ENCODE measurements around the gene KLHL22. TPM values are rescaled to one million over a fixed set of nuclear protein-coding genes. Genes with fewer than 3 reads are reported as not detected.
A peak's percentile ranks its signal among the peaks of the same experiment; 100 is the strongest.

Gene KLHL22
- total RNA-seq, 1 experiment from 2014 or later = 14.8 TPM

- Histone ChIP-seq H3K4me3 (ENCODE audit: low read length) (no peak overlapping the region), H3K4me1 (ENCODE audit: insufficient read depth, low read length) (no peaks in the 10 kb centered on the region), H3K9me2 (replicated peaks; ENCODE audit: low read length) (no peaks in the 10 kb centered on the region), H2AFZ (ENCODE audit: low read length) (no peak overlapping the region), H3K9me3 (ENCODE audit: low read length) (no peaks in the 10 kb centered on the region), H3K27me3 (ENCODE audit: low read length) (no peaks in the 10 kb centered on the region), H3K9ac (ENCODE audit: low read length) (no peak overlapping the region), H4K20me1 (ENCODE audit: low read length) (no peaks in the 10 kb centered on the region), H3F3A (ENCODE audit: low read length, unreplicated experiment) (no peaks in the 10 kb centered on the region), H3K27ac (ENCODE audit: low read length) (no peak overlapping the region), H3K36me3 (ENCODE audit: low read depth, low read length) (no peaks in the 10 kb centered on the region), H3K4me2 (ENCODE audit: low read length) (no peak overlapping the region), H3K79me2 (ENCODE audit: low read length) (no peaks in the 10 kb centered on the region)
- no peak for DNase-seq
- ChIA-PET POLR2A (ENCODE audit: unreplicated experiment) (no interaction called here), CTCF (no interaction called here)
- ATAC-seq = no peak
- intact Hi-C loops (cut with micrococcal nuclease) = no loop called here
- TF ChIP-seq EZH2 (IDR thresholded peaks at IDR 0.05; ENCODE audit: low read length, unreplicated experiment) (no peak), CTCF (conservative IDR thresholded peaks at IDR 0.05; ENCODE audit: low read depth, low read length) (no peak), EZH2phosphoT487 (IDR thresholded peaks at IDR 0.05; ENCODE audit: borderline replicate concordance, low read length) (no peak)
- BruUV-seq (replicated peaks) = no TSS peak
Measured at GRCh38 chr22:20458530-20459151, 37.0 kb downstream of the KLHL22 start.

GRCh38 chr22:20457506-20458240 is 37.9 kb downstream of the KLHL22 start:
- no peaks in the 10 kb centered on the region for H3K9me2 ChIP-seq (replicated peaks; ENCODE audit: low read length)
- ChIA-PET POLR2A (ENCODE audit: unreplicated experiment) (no interaction called here), CTCF (no interaction called here)
- H3K4me1 ChIP-seq (ENCODE audit: insufficient read depth, low read length) = no peaks in the 10 kb centered on the region
- H3K4me2 ChIP-seq (ENCODE audit: low read length) = no peak overlapping the region
- no peak overlapping the region for H3K9ac ChIP-seq (ENCODE audit: low read length)
- H3F3A ChIP-seq (ENCODE audit: low read length, unreplicated experiment) = no peaks in the 10 kb centered on the region
- H3K36me3 ChIP-seq (ENCODE audit: low read depth, low read length) = no peaks in the 10 kb centered on the region
- no peaks in the 10 kb centered on the region for H3K9me3 ChIP-seq (ENCODE audit: low read length)
- no peak for TF ChIP-seq CTCF (conservative IDR thresholded peaks at IDR 0.05; ENCODE audit: low read depth, low read length)
- TF ChIP-seq EZH2 (IDR thresholded peaks at IDR 0.05; ENCODE audit: low read length, unreplicated experiment) = no peak
- TF ChIP-seq EZH2phosphoT487 (IDR thresholded peaks at IDR 0.05; ENCODE audit: borderline replicate concordance, low read length) = no peak
- H3K79me2 ChIP-seq (ENCODE audit: low read length) = no peaks in the 10 kb centered on the region
- no peak overlapping the region for H2AFZ ChIP-seq (ENCODE audit: low read length)
- ATAC-seq (no peak), DNase-seq (no peak)
- BruUV-seq (replicated peaks) = no TSS peak
- H3K27me3 ChIP-seq (ENCODE audit: low read length) = no peaks in the 10 kb centered on the region
- H4K20me1 ChIP-seq (ENCODE audit: low read length) = no peaks in the 10 kb centered on the region
- intact Hi-C loops (cut with micrococcal nuclease) = no loop called here
- H3K27ac ChIP-seq (ENCODE audit: low read length) = no peak overlapping the region
- no peak overlapping the region for H3K4me3 ChIP-seq (ENCODE audit: low read length)

GRCh38 chr22:20456722-20457076 is 38.9 kb downstream of the KLHL22 start:
- H4K20me1 ChIP-seq (ENCODE audit: low read length) = no peaks in the 10 kb centered on the region
- no peak overlapping the region for H3K27ac ChIP-seq (ENCODE audit: low read length)
- H2AFZ ChIP-seq (ENCODE audit: low read length) = 0 out of 2 replicates have a peak overlapping the region, but pooled peaks have one; percentile 30
- no peaks in the 10 kb centered on the region for H3K79me2 ChIP-seq (ENCODE audit: low read length)
- no peak overlapping the region for H3K9ac ChIP-seq (ENCODE audit: low read length)
- H3F3A ChIP-seq (ENCODE audit: low read length, unreplicated experiment) = no peaks in the 10 kb centered on the region
- H3K4me3 ChIP-seq (ENCODE audit: low read length) = no peak overlapping the region
- no peak for TF ChIP-seq CTCF (conservative IDR thresholded peaks at IDR 0.05; ENCODE audit: low read depth, low read length)
- no peak for TF ChIP-seq EZH2phosphoT487 (IDR thresholded peaks at IDR 0.05; ENCODE audit: borderline replicate concordance, low read length)
- no peak for TF ChIP-seq EZH2 (IDR thresholded peaks at IDR 0.05; ENCODE audit: low read length, unreplicated experiment)
- intact Hi-C loops (cut with micrococcal nuclease) = loop anchor here (1.0 kb wide), 1 partner anchor 38 kb away; no protein-coding TSS in a partner anchor
- BruUV-seq (replicated peaks) = no TSS peak
- no peak for ATAC-seq
- CTCF ChIA-PET = interaction anchor here (1.2 kb wide), 1 partner anchor 38 kb away, joined by 22 read pairs; no protein-coding TSS in a partner anchor
- DNase-seq = no peak
- POLR2A ChIA-PET (ENCODE audit: unreplicated experiment) = no interaction called here
- no peak overlapping the region for H3K4me2 ChIP-seq (ENCODE audit: low read length)
- no peaks in the 10 kb centered on the region for H3K4me1 ChIP-seq (ENCODE audit: insufficient read depth, low read length)
- no peaks in the 10 kb centered on the region for H3K36me3 ChIP-seq (ENCODE audit: low read depth, low read length)
- no peaks in the 10 kb centered on the region for H3K9me2 ChIP-seq (replicated peaks; ENCODE audit: low read length)
- no peaks in the 10 kb centered on the region for H3K27me3 ChIP-seq (ENCODE audit: low read length)
- no peaks in the 10 kb centered on the region for H3K9me3 ChIP-seq (ENCODE audit: low read length)

All from PC-3 (cell line).